GM23338 (cell line): ENCODE data around the gene SNTB2.

ENCODE experiments used
- CTCF ChIP-seq, 2 experiments: fragments of 200-600 bp in 1 of 2; sonication (generic) in 1 of 2; conservative IDR thresholded peaks; 2 replicates each; pipeline versions ENCODE4 v1.5.1 to v1.6.1; 2016 to 2017; ENCODE audit warnings: antibody characterized with exemption in 2 of 2, low read depth in 2 of 2, mild to moderate bottlenecking in 2 of 2, moderate library complexity in 1 of 2
- EZH2 ChIP-seq: fragments of 200-600 bp; sonication (generic); IDR thresholded peaks from one replicate; pipeline ENCODE4 v1.8.0; 2017; ENCODE audit warnings: antibody characterized with exemption, mild to moderate bottlenecking, low read depth; ENCODE audit not compliant: unreplicated experiment
- EZH2phosphoT487 ChIP-seq: fragments of 200-600 bp; sonication (generic); IDR thresholded peaks from one replicate; pipeline ENCODE4 v1.8.1; 2018; ENCODE audit warnings: antibody characterized with exemption; ENCODE audit not compliant: unreplicated experiment
- POLR2AphosphoS5 ChIP-seq: IDR thresholded peaks from 2 replicates; pipeline ENCODE4 v1.6.1; 2016; ENCODE audit warnings: antibody characterized with exemption, low read depth

- TF ChIP-seq POLR2AphosphoS5 (no peak), CTCF (conservative IDR thresholded peaks at IDR 0.05; ENCODE audit: low read depth in 2 of 2) (no peak), EZH2 (no peak), EZH2phosphoT487 (no peak)
These were observed 36.9 kb downstream of the SNTB2 start for GRCh38 chr16:69223882-69224281.
